Measurements from ENCODE around the gene HTT-AS.

GRCh38 chr4:3107271-3107670, 32.9 kb upstream of the HTT-AS start:
- TF ChIP-seq CTCF (IDR thresholded peaks at IDR 0.05; ENCODE audit: poor library complexity) (no peak), EZH2 (IDR thresholded peaks at IDR 0.05; ENCODE audit: borderline replicate concordance) (no peak), EZH2phosphoT487 (IDR thresholded peaks at IDR 0.05; ENCODE audit: low read depth, severe bottlenecking, unreplicated experiment) (no peak)

All from hepatocyte (in vitro differentiated cells).